Liver (tissue), 9 donors: ENCODE data around the gene CDKL4. TPM values are rescaled to one million over a fixed set of nuclear protein-coding genes. Genes with fewer than 3 reads are reported as not detected.
A peak's percentile ranks its signal among the peaks of the same experiment; 100 is the strongest.

Source experiments
- DNase-seq: peaks from one replicate; pipeline ENCODE4 v3.0.0-alpha.2; 2017; ENCODE audit warnings: low spot score
- H3K27ac ChIP-seq, 2 donors: one replicate each; pipeline ENCODE4 v1.7.0; 2013; ENCODE audit warnings: inconsistent platforms in 2 of 2, low read length in 2 of 2, control low read depth in 1 of 2, low read depth in 1 of 2, mild to moderate bottlenecking in 1 of 2
- H3K27me3 ChIP-seq, 4 donors: one replicate each; pipeline versions ENCODE4 v1.6.1 to v1.7.0; 2013; ENCODE audit warnings: low read length in 3 of 4, inconsistent platforms in 1 of 4, mild to moderate bottlenecking in 1 of 4, moderate library complexity in 1 of 4; ENCODE audit not compliant: control insufficient read depth in 4 of 4, insufficient read depth in 4 of 4
- H3K36me3 ChIP-seq, 4 donors: one replicate each; pipeline versions ENCODE4 v1.6.1 to v1.7.0; 2013; ENCODE audit warnings: low read length in 3 of 4, mild to moderate bottlenecking in 3 of 4, low read depth in 1 of 4, moderate library complexity in 1 of 4; ENCODE audit not compliant: control insufficient read depth in 4 of 4, insufficient read depth in 3 of 4
- H3K4me1 ChIP-seq, 4 donors: one replicate each; pipeline versions ENCODE4 v1.6.1 to v1.7.0; 2013; ENCODE audit warnings: low read length in 3 of 4, mild to moderate bottlenecking in 3 of 4, moderate library complexity in 1 of 4; ENCODE audit not compliant: control insufficient read depth in 4 of 4, insufficient read depth in 4 of 4
- H3K4me3 ChIP-seq, 3 donors: one replicate each; pipeline versions ENCODE4 v1.6.1 to v1.7.0; 2013; ENCODE audit warnings: low read length in 3 of 3, control low read depth in 1 of 3, low read depth in 1 of 3, mild to moderate bottlenecking in 1 of 3
- H3K9ac ChIP-seq, 2 donors: one replicate each; pipeline ENCODE4 v1.7.0; 2013; ENCODE audit warnings: low read length in 2 of 2, mild to moderate bottlenecking in 2 of 2, moderate library complexity in 2 of 2, control low read depth in 1 of 2, low read depth in 1 of 2
- H3K9me3 ChIP-seq, 4 donors: one replicate each; pipeline versions ENCODE4 v1.6.1 to v1.7.0; 2013; ENCODE audit warnings: low read length in 3 of 4; ENCODE audit not compliant: control insufficient read depth in 4 of 4
- CTCF ChIP-seq: fragments of 150-350 bp; IDR thresholded peaks from 2 replicates; pipeline ENCODE4 v1.5.1; 2017; ENCODE audit warnings: improper control_type of control experiment, low read depth, low read length; ENCODE audit not compliant: missing input control
- EGR1 ChIP-seq, 2 donors: IDR thresholded peaks; 2 replicates each; pipeline ENCODE4 v1.6.1; 2016 to 2018; ENCODE audit warnings: antibody characterized with exemption in 2 of 2, low read depth in 2 of 2
- FOXA1 ChIP-seq: IDR thresholded peaks from 2 replicates; pipeline ENCODE4 v1.6.1; 2016; ENCODE audit warnings: antibody characterized with exemption
- FOXA2 ChIP-seq: IDR thresholded peaks from 2 replicates; pipeline ENCODE4 v1.6.1; 2016; ENCODE audit warnings: antibody characterized with exemption
- HNF4A ChIP-seq, 2 donors: conservative IDR thresholded peaks; 2 replicates each; pipeline ENCODE4 v1.6.1; 2016; ENCODE audit warnings: antibody characterized with exemption in 2 of 2, mild to moderate bottlenecking in 2 of 2
- JUND ChIP-seq, 2 donors: IDR thresholded peaks; 2 replicates each; pipeline ENCODE4 v1.6.1; 2016; ENCODE audit warnings: antibody characterized with exemption in 2 of 2
- NR2F2 ChIP-seq: IDR thresholded peaks from 2 replicates; pipeline ENCODE4 v1.6.1; 2016; ENCODE audit warnings: antibody characterized with exemption
- RAD21 ChIP-seq, 2 donors: IDR thresholded peaks; 2 replicates each; pipeline ENCODE4 v1.6.1; 2016; ENCODE audit warnings: antibody characterized with exemption in 2 of 2, mild to moderate bottlenecking in 2 of 2
- RXRA ChIP-seq, 2 donors: IDR thresholded peaks; 2 replicates each; pipeline ENCODE4 v1.6.1; 2017 to 2018; ENCODE audit warnings: antibody characterized with exemption in 2 of 2, mild to moderate bottlenecking in 1 of 2
- YY1 ChIP-seq: IDR thresholded peaks from 2 replicates; pipeline ENCODE4 v1.6.1; 2016; ENCODE audit warnings: antibody characterized with exemption, mild to moderate bottlenecking
- WGBS: extraction: QIAGEN DNeasy Blood & Tissue Kit; methylation state at CpG from one replicate; pipeline ENCODE4 v1.1.7; 2013; 5-methylcytosine and 5-hydroxymethylcytosine counted together
- polyA plus RNA-seq, 2 donors: library from polyadenylated mRNA; stranded (reverse) in 1 of 2; unstranded in 1 of 2; fragments of 200-250 nt in 1 of 2; fragments of >200 nt in 1 of 2; fragmentation: Nextera tagmentation in 1 of 2; extraction: Ambion mirVana in 1 of 2; gene quantifications; one replicate each; pipeline versions ENCODE4 v1.2.1 to v1.2.3, GENCODE V29; 2013 to 2015
- total RNA-seq, 2 donors: library from RNA; depleted of rRNA; stranded (reverse); fragments of >200 nt; gene quantifications; one replicate each; pipeline ENCODE4 v1.2.3, GENCODE V29; 2014
- TF ChIP-seq, protein P1 (sequence below): IDR thresholded peaks from 2 replicates; pipeline ENCODE4 v1.6.1; 2016; ENCODE audit warnings: antibody characterized with exemption, mild to moderate bottlenecking
- TF ChIP-seq, protein P2 (sequence below): IDR thresholded peaks from 2 replicates; pipeline ENCODE4 v1.6.1; 2016; ENCODE audit warnings: antibody characterized with exemption
- TF ChIP-seq, protein P3 (sequence below): IDR thresholded peaks from 2 replicates; pipeline ENCODE4 v1.6.1; 2016; ENCODE audit warnings: antibody characterized with exemption
- donor health status: healthy.
- donor health status: healthy.
- donor health status: healthy.
- donor health status: healthy.
- donor health status: healthy.

The CDKL4 gene
- total and polyA plus RNA-seq, 4 donors: 0.25 to 1.1 TPM; not detected in 2

DNA sequence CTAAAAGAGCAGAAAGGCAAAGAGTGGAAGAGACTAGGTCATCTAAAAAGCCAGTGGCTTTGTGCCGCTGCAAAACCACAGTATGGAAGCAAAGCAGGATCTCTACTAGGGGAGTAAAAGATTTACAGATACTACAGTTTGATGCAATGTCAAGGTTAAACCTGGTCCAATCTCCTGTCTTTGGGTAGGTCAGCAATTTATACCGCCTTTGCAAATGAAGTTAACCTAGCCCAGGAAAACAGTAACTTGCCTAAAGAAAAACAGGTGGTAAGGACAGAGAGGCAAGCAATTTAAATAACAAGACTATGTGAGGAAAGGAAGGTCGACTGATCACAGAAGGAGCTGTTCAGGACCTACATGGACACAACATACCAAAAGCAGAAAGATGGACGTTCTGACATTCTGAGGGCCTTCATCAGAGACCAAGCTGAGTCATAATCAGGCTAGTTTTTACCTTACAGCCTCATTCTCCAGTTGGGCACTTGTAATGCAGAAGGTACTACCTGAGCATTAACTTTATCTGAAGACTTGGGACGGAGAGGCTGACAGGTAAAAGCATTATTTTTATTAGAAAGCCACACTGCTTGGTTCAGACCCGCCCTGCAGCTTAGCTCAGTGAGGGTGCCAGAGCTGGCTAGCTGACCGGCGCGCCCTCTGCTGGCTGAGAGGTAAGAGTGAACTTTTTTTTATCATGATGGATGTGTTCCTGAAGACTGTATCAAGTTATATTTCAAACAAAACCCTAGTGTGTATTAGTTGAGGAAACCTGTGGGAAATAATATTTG lies 15.9 kb downstream of the CDKL4 start:
- no peaks in the 10 kb centered on the region for H3K36me3 ChIP-seq
- WGBS: 21% methylated on average over 9 of the region's 9 CpGs
- no peaks in the 10 kb centered on the region for H3K9me3 ChIP-seq
- H3K4me3 ChIP-seq: no peak overlapping the region
- H3K27ac ChIP-seq: no peak overlapping the region
- H3K9ac ChIP-seq: no peak overlapping the region
- peak; percentile 83 for DNase-seq
- TF ChIP-seq CTCF: peak; percentile 87
- no peak for TF ChIP-seq FOXA1
- TF ChIP-seq RAD21 (IDR thresholded peaks at IDR 0.05): peak; percentile 93 to 96
- H3K27me3 ChIP-seq: no peaks in the 10 kb centered on the region
- peaks cover 0 to 4% (median 1%) of the 10 kb centered on the region in 4 donors for H3K4me1 ChIP-seq

DNA sequence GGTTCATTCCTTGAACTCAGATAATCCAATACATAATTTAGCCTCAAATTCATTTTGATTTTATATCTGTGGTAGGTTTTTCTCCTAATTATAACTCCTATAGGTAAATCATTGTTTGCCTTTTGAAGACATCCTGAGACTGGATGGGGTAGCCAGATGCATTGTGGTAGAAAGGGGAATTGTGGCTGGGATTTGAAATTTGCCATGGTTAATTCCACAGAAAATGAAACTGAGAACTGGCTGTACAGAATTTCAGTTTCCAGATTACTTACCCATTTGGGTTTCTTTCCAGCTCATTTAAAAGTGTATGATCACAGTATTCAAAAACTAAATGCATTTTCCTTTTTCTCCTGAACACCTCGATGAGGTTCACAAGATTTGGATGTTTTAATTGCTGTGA lies 18.2 kb downstream of the CDKL4 start:
- H3K4me1 ChIP-seq: peaks cover 0 to 4% (median 1%) of the 10 kb centered on the region in 4 donors
- H3K9me3 ChIP-seq: no peaks in the 10 kb centered on the region
- no peak overlapping the region for H3K4me3 ChIP-seq
- WGBS: 80% methylated on average over 1 of the region's 1 CpG
- H3K27me3 ChIP-seq: no peaks in the 10 kb centered on the region
- H3K36me3 ChIP-seq: no peaks in the 10 kb centered on the region
- H3K9ac ChIP-seq: no peak overlapping the region
- no peak for DNase-seq
- TF ChIP-seq RXRA (IDR thresholded peaks at IDR 0.05) (no peak), CTCF (no peak), EGR1 (IDR thresholded peaks at IDR 0.05; ENCODE audit: low read depth in 2 of 2) (no peak), HNF4A (conservative IDR thresholded peaks at IDR 0.05) (no peak), NR2F2 (no peak), FOXA1 (no peak), YY1 (no peak), FOXA2 (no peak), JUND (IDR thresholded peaks at IDR 0.05) (no peak)
- TF ChIP-seq, protein P1, sequence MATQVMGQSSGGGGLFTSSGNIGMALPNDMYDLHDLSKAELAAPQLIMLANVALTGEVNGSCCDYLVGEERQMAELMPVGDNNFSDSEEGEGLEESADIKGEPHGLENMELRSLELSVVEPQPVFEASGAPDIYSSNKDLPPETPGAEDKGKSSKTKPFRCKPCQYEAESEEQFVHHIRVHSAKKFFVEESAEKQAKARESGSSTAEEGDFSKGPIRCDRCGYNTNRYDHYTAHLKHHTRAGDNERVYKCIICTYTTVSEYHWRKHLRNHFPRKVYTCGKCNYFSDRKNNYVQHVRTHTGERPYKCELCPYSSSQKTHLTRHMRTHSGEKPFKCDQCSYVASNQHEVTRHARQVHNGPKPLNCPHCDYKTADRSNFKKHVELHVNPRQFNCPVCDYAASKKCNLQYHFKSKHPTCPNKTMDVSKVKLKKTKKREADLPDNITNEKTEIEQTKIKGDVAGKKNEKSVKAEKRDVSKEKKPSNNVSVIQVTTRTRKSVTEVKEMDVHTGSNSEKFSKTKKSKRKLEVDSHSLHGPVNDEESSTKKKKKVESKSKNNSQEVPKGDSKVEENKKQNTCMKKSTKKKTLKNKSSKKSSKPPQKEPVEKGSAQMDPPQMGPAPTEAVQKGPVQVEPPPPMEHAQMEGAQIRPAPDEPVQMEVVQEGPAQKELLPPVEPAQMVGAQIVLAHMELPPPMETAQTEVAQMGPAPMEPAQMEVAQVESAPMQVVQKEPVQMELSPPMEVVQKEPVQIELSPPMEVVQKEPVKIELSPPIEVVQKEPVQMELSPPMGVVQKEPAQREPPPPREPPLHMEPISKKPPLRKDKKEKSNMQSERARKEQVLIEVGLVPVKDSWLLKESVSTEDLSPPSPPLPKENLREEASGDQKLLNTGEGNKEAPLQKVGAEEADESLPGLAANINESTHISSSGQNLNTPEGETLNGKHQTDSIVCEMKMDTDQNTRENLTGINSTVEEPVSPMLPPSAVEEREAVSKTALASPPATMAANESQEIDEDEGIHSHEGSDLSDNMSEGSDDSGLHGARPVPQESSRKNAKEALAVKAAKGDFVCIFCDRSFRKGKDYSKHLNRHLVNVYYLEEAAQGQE: no peak
- TF ChIP-seq, protein P2, sequence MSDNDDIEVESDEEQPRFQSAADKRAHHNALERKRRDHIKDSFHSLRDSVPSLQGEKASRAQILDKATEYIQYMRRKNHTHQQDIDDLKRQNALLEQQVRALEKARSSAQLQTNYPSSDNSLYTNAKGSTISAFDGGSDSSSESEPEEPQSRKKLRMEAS: no peak
- TF ChIP-seq, protein P3, sequence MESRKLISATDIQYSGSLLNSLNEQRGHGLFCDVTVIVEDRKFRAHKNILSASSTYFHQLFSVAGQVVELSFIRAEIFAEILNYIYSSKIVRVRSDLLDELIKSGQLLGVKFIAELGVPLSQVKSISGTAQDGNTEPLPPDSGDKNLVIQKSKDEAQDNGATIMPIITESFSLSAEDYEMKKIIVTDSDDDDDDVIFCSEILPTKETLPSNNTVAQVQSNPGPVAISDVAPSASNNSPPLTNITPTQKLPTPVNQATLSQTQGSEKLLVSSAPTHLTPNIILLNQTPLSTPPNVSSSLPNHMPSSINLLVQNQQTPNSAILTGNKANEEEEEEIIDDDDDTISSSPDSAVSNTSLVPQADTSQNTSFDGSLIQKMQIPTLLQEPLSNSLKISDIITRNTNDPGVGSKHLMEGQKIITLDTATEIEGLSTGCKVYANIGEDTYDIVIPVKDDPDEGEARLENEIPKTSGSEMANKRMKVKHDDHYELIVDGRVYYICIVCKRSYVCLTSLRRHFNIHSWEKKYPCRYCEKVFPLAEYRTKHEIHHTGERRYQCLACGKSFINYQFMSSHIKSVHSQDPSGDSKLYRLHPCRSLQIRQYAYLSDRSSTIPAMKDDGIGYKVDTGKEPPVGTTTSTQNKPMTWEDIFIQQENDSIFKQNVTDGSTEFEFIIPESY: no peak
- no peak overlapping the region for H3K27ac ChIP-seq
